Activated naive CD4-positive, alpha-beta T cell treated with anti-CD3 and anti-CD28 coated beads for 36 hours (primary cell): Measurements from ENCODE around the gene APOB. TPM values are rescaled to one million over a fixed set of nuclear protein-coding genes. Genes with fewer than 3 reads are reported as not detected.

Source experiments
- CTCF ChIA-PET: fragments of 350-600 bp; sonication (Branson Sonifier 250); formaldehyde crosslinking; loops from one replicate; lab custom pipeline; 2021; ENCODE audit warnings: antibody characterized with exemption; lab: Charles Lee
- DNase-seq: peaks from one replicate; pipeline ENCODE4 v3.0.0-alpha.2; 2020
- H3K27ac Mint-ChIP-seq: one replicate; pipeline ENCODE4 v1.8.0; 2021; ENCODE audit warnings: mild to moderate bottlenecking, mixed read lengths
- H3K27me3 Mint-ChIP-seq: one replicate; pipeline ENCODE4 v1.8.0; 2021; ENCODE audit warnings: low read depth, mixed read lengths
- H3K36me3 Mint-ChIP-seq: one replicate; pipeline ENCODE4 v1.8.0; 2021; ENCODE audit warnings: low read depth, mixed read lengths
- H3K4me1 Mint-ChIP-seq: one replicate; pipeline ENCODE4 v1.8.0; 2021; ENCODE audit warnings: low read depth, mixed read lengths
- H3K4me3 Mint-ChIP-seq: one replicate; pipeline ENCODE4 v1.8.0; 2021; ENCODE audit warnings: mild to moderate bottlenecking, moderate library complexity, mixed read lengths
- H3K9me3 Mint-ChIP-seq: one replicate; pipeline ENCODE4 v1.8.0; 2021; ENCODE audit warnings: mixed read lengths
- intact Hi-C: fragments of 100-400 bp; cut with micrococcal nuclease; formaldehyde crosslinking; loops from one replicate; pipeline ENCODE4 v1.15.1; 2023
- total RNA-seq, 2 experiments: library from RNA; stranded (reverse); gene quantifications; one replicate each; pipeline ENCODE4 v1.2.3, GENCODE V29; 2021

Gene APOB
- total RNA-seq, 2 experiments from 2014 or later = not detected

- Mint-ChIP-seq H3K4me3 (no peak overlapping the region), H3K27ac (no peak overlapping the region), H3K9me3 (no peaks in the 10 kb centered on the region), H3K36me3 (no peaks in the 10 kb centered on the region), H3K4me1 (no peaks in the 10 kb centered on the region), H3K27me3 (peaks cover 3% of the 10 kb centered on the region)
- DNase-seq = no peak
- intact Hi-C loops = no loop called here
- CTCF ChIA-PET = no interaction called here
These were observed 24.7 kb downstream of the APOB start for GRCh38 chr2:21019000-21019677.

GRCh38 chr2:21018290-21018689 lies 25.6 kb downstream of the APOB start:
- CTCF ChIA-PET = no interaction called here
- Mint-ChIP-seq H3K27me3 (peaks cover 6% of the 10 kb centered on the region), H3K4me1 (no peaks in the 10 kb centered on the region), H3K4me3 (no peak overlapping the region), H3K27ac (no peak overlapping the region), H3K36me3 (no peaks in the 10 kb centered on the region), H3K9me3 (no peaks in the 10 kb centered on the region)
- DNase-seq = no peak
- intact Hi-C loops = no loop called here

- CTCF ChIA-PET = no interaction called here
- no peak for DNase-seq
- Mint-ChIP-seq H3K9me3 (no peaks in the 10 kb centered on the region), H3K27ac (no peak overlapping the region), H3K4me1 (no peaks in the 10 kb centered on the region), H3K36me3 (no peaks in the 10 kb centered on the region), H3K4me3 (no peak overlapping the region), H3K27me3 (peaks cover 6% of the 10 kb centered on the region)
- intact Hi-C loops = no loop called here
These were observed 26.1 kb downstream of the APOB start for GRCh38 chr2:21017748-21018276.

GRCh38 chr2:21015281-21015645 lies 28.6 kb downstream of the APOB start:
- no peak overlapping the region for H3K27ac Mint-ChIP-seq
- intact Hi-C loops = no loop called here
- H3K27me3 Mint-ChIP-seq = peaks cover 7% of the 10 kb centered on the region
- no peak overlapping the region for H3K4me3 Mint-ChIP-seq
- no peaks in the 10 kb centered on the region for H3K9me3 Mint-ChIP-seq
- CTCF ChIA-PET = no interaction called here
- H3K4me1 Mint-ChIP-seq = no peaks in the 10 kb centered on the region
- DNase-seq = no peak
- no peaks in the 10 kb centered on the region for H3K36me3 Mint-ChIP-seq

- H3K27me3 Mint-ChIP-seq = peaks cover 7% of the 10 kb centered on the region
- no peaks in the 10 kb centered on the region for H3K36me3 Mint-ChIP-seq
- no peak for DNase-seq
- H3K4me1 Mint-ChIP-seq = no peaks in the 10 kb centered on the region
- no peak overlapping the region for H3K4me3 Mint-ChIP-seq
- CTCF ChIA-PET = no interaction called here
- no peak overlapping the region for H3K27ac Mint-ChIP-seq
- intact Hi-C loops = no loop called here
- H3K9me3 Mint-ChIP-seq = no peaks in the 10 kb centered on the region
These were observed 29.3 kb downstream of the APOB start for GRCh38 chr2:21014364-21015280.

- Mint-ChIP-seq H3K4me3 (no peak overlapping the region), H3K9me3 (no peaks in the 10 kb centered on the region), H3K27ac (no peak overlapping the region), H3K4me1 (no peaks in the 10 kb centered on the region), H3K27me3 (peaks cover 10% of the 10 kb centered on the region), H3K36me3 (no peaks in the 10 kb centered on the region)
- CTCF ChIA-PET = no interaction called here
- intact Hi-C loops = no loop called here
- no peak for DNase-seq
These were observed 30.6 kb downstream of the APOB start for GRCh38 chr2:21013043-21013816.

GRCh38 chr2:21012557-21012937 lies 31.3 kb downstream of the APOB start:
- Mint-ChIP-seq H3K27me3 (peaks cover 7% of the 10 kb centered on the region), H3K4me3 (no peak overlapping the region), H3K9me3 (no peaks in the 10 kb centered on the region), H3K36me3 (no peaks in the 10 kb centered on the region), H3K4me1 (no peaks in the 10 kb centered on the region), H3K27ac (no peak overlapping the region)
- no peak for DNase-seq
- CTCF ChIA-PET = no interaction called here
- intact Hi-C loops = no loop called here

- H3K27me3 Mint-ChIP-seq = peaks cover 7% of the 10 kb centered on the region
- H3K4me3 Mint-ChIP-seq = no peak overlapping the region
- CTCF ChIA-PET = no interaction called here
- no peak overlapping the region for H3K27ac Mint-ChIP-seq
- H3K9me3 Mint-ChIP-seq = no peaks in the 10 kb centered on the region
- H3K36me3 Mint-ChIP-seq = no peaks in the 10 kb centered on the region
- no peak for DNase-seq
- intact Hi-C loops = no loop called here
- no peaks in the 10 kb centered on the region for H3K4me1 Mint-ChIP-seq
These were observed 31.9 kb downstream of the APOB start for GRCh38 chr2:21011876-21012556.

GRCh38 chr2:21011453-21011852 lies 32.4 kb downstream of the APOB start:
- H3K27ac Mint-ChIP-seq = no peak overlapping the region
- no peaks in the 10 kb centered on the region for H3K9me3 Mint-ChIP-seq
- H3K36me3 Mint-ChIP-seq = no peaks in the 10 kb centered on the region
- H3K4me3 Mint-ChIP-seq = no peak overlapping the region
- no peak for DNase-seq
- intact Hi-C loops = no loop called here
- CTCF ChIA-PET = no interaction called here
- H3K27me3 Mint-ChIP-seq = peaks cover 11% of the 10 kb centered on the region
- no peaks in the 10 kb centered on the region for H3K4me1 Mint-ChIP-seq

- H3K4me1 Mint-ChIP-seq = no peaks in the 10 kb centered on the region
- no peaks in the 10 kb centered on the region for H3K36me3 Mint-ChIP-seq
- no peak for DNase-seq
- no peaks in the 10 kb centered on the region for H3K9me3 Mint-ChIP-seq
- intact Hi-C loops = no loop called here
- H3K27me3 Mint-ChIP-seq = peaks cover 11% of the 10 kb centered on the region
- CTCF ChIA-PET = no interaction called here
- H3K27ac Mint-ChIP-seq = no peak overlapping the region
- no peak overlapping the region for H3K4me3 Mint-ChIP-seq
These were observed 32.9 kb downstream of the APOB start for GRCh38 chr2:21010813-21011439.

- CTCF ChIA-PET = no interaction called here
- intact Hi-C loops = no loop called here
- peaks cover 11% of the 10 kb centered on the region for H3K27me3 Mint-ChIP-seq
These were observed 34.1 kb downstream of the APOB start for GRCh38 chr2:21009662-21010225.

More at GRCh38 chr2:21009662-21010225, 34.1 kb downstream of the APOB start:
- Mint-ChIP-seq H3K36me3 (no peaks in the 10 kb centered on the region), H3K4me3 (no peak overlapping the region), H3K9me3 (no peaks in the 10 kb centered on the region), H3K27ac (no peak overlapping the region), H3K4me1 (no peaks in the 10 kb centered on the region)
- DNase-seq = no peak
